ENCODE results near the gene JADE2. TPM values are rescaled to one million over a fixed set of nuclear protein-coding genes. Genes with fewer than 3 reads are reported as not detected.

Gene JADE2
- total RNA-seq, 2 experiments from 2014 or later: 32.3 to 67.0 TPM

DNA sequence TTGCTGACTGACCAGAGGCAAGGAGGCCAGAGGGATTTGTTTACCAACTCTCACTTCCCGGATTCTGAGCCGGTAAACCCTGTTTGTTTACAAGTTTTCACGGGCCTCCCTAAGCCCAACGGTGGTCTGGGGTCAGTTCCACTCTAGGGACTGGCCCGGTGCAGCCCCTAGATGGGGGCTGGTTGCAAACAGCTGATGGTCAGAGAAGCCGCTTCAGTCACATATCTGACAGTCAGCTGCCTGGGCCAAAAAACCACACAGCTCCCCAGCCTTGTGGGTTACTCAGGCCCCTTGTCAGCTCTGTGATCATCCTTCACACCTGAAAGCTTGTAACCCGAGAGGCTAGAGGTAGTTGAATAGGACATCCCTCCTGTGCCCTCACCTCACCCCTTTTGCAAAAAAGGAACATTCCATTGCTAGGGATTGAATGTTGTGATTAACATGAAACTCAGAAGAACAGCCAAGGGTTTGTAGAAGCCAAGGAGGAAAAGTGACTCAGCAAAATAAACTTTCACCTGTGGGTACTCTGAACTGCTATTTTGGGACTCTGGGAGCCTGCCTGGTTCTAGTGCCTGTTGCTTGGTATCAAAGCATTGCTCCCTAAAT, 66.8 kb downstream of the JADE2 start:
- no peaks in the 10 kb centered on the region for H3K36me3 ChIP-seq (ENCODE audit: insufficient read depth, low read length)
- no peaks in the 10 kb centered on the region for H3K9me3 ChIP-seq (ENCODE audit: low read length)
- H3K4me3 ChIP-seq (ENCODE audit: low read depth, low read length, poor library complexity, severe bottlenecking): no peak overlapping the region
- no peak overlapping the region for H3K27ac ChIP-seq (ENCODE audit: low read depth, low read length, poor library complexity, severe bottlenecking)
- H3K79me2 ChIP-seq (ENCODE audit: insufficient read depth, low read depth, low read length): no peaks in the 10 kb centered on the region
- no peaks in the 10 kb centered on the region for H3K9me2 ChIP-seq (ENCODE audit: insufficient read depth, low read length)
- peak overlapping the region; percentile 16 for H3K4me2 ChIP-seq (ENCODE audit: low read length)
- TF ChIP-seq, protein P1, sequence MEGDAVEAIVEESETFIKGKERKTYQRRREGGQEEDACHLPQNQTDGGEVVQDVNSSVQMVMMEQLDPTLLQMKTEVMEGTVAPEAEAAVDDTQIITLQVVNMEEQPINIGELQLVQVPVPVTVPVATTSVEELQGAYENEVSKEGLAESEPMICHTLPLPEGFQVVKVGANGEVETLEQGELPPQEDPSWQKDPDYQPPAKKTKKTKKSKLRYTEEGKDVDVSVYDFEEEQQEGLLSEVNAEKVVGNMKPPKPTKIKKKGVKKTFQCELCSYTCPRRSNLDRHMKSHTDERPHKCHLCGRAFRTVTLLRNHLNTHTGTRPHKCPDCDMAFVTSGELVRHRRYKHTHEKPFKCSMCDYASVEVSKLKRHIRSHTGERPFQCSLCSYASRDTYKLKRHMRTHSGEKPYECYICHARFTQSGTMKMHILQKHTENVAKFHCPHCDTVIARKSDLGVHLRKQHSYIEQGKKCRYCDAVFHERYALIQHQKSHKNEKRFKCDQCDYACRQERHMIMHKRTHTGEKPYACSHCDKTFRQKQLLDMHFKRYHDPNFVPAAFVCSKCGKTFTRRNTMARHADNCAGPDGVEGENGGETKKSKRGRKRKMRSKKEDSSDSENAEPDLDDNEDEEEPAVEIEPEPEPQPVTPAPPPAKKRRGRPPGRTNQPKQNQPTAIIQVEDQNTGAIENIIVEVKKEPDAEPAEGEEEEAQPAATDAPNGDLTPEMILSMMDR (conservative IDR thresholded peaks at IDR 0.05; ENCODE audit: low read length): no peak
- TF ChIP-seq EZH2phosphoT487 (IDR thresholded peaks at IDR 0.05; ENCODE audit: borderline replicate concordance, low read depth, low read length): no peak
- peak overlapping the region; percentile 71 for H2AFZ ChIP-seq (ENCODE audit: low read length)
- intact Hi-C loops (cut with micrococcal nuclease; ENCODE audit: unreplicated experiment): no loop called here
- peaks cover 22% of the 10 kb centered on the region for H3K4me1 ChIP-seq (ENCODE audit: insufficient read depth, low read length, poor library complexity, severe bottlenecking)
- ChIA-PET POLR2A (interaction anchor here (0.6 to 1.4 kb wide), 3 partner anchors 16 to 161 kb away, joined by 3 read pairs; no protein-coding TSS in a partner anchor), CTCF (ENCODE audit: unreplicated experiment) (no interaction called here)
- no TSS peak for BruUV-seq (replicated peaks)
- no peaks in the 10 kb centered on the region for H4K20me1 ChIP-seq (ENCODE audit: insufficient read depth, low read length)
- DNase-seq (ENCODE audit: low spot score): peak; percentile 42

DNA sequence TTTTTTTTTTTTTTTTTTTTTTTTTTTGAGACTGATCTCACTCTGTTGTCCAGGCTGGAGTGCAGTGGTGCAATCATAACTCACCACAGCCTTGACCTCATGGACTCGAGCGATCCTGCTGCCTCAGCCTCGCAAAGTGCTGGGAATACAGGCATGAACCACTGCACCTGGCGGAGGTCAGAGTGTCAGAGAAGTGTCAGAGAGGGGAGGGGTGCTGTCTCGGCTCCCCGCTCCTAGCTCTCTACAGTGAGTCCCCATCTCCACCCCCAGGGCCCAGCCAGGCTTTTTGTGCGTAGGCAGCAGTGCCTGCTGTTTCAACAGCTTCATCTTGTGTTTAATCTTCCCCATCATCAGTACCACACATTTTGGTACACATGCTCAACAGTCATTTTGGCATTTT, 68.9 kb downstream of the JADE2 start:
- DNase-seq (ENCODE audit: low spot score): no peak
- intact Hi-C loops (cut with micrococcal nuclease; ENCODE audit: unreplicated experiment): no loop called here
- Histone ChIP-seq H3K4me1 (ENCODE audit: insufficient read depth, low read length, poor library complexity, severe bottlenecking) (peaks cover 22% of the 10 kb centered on the region), H2AFZ (ENCODE audit: low read length) (peak overlapping the region; percentile 31; the same call in 1 of the 2 replicates), H3K36me3 (ENCODE audit: insufficient read depth, low read length) (no peaks in the 10 kb centered on the region), H3K9me3 (ENCODE audit: low read length) (no peaks in the 10 kb centered on the region), H3K27ac (ENCODE audit: low read depth, low read length, poor library complexity, severe bottlenecking) (no peak overlapping the region), H3K4me2 (ENCODE audit: low read length) (no peak overlapping the region), H3K4me3 (ENCODE audit: low read depth, low read length, poor library complexity, severe bottlenecking) (no peak overlapping the region), H3K9me2 (ENCODE audit: insufficient read depth, low read length) (no peaks in the 10 kb centered on the region), H4K20me1 (ENCODE audit: insufficient read depth, low read length) (no peaks in the 10 kb centered on the region), H3K79me2 (ENCODE audit: insufficient read depth, low read depth, low read length) (no peaks in the 10 kb centered on the region)
- TF ChIP-seq EZH2phosphoT487 (IDR thresholded peaks at IDR 0.05; ENCODE audit: borderline replicate concordance, low read depth, low read length): no peak
- TF ChIP-seq, protein P1 (conservative IDR thresholded peaks at IDR 0.05; ENCODE audit: low read length): no peak
- no TSS peak for BruUV-seq (replicated peaks)
- ChIA-PET CTCF (ENCODE audit: unreplicated experiment) (interaction anchor here (0.6 kb wide), 1 partner anchor 167 kb away, joined by 4 read pairs; no protein-coding TSS in a partner anchor), POLR2A (interaction anchor here (0.6 to 0.7 kb wide), 2 partner anchors 21 to 1556 kb away, joined by 3 to 5 read pairs; no protein-coding TSS in a partner anchor)

DNA sequence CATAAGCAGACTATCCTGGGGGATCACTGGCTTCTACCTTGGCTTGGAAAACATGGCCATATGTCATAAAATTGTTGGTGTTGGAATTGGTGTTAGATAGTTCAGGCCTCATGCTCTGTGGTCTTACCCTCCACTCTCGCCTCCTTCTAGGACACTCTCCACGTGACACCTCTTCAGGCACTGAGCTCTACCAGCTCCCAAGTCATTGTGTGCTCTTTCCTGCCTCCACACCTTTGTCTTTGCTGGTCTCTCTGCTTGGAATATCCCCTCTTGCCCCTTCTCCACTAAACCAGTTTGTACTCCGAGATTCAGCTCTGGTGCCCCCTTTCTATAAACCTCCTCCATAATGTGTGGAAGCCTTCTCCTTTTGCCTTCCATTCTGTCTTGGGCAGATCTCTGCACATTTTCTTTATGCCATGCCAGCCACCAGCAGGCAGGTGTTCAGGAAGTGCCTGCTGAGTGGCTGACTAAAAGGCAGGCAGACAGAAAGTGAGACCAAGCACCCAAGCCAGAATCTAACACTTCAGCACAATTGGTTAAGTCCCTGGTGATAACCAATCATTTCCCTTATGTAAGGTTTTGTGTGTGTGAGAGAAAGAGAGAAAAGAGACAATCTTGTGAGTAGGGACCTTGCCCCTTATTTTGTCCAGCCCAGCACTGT, 69.5 kb downstream of the JADE2 start:
- intact Hi-C loops (cut with micrococcal nuclease; ENCODE audit: unreplicated experiment): no loop called here
- H4K20me1 ChIP-seq (ENCODE audit: insufficient read depth, low read length): no peaks in the 10 kb centered on the region
- ChIA-PET POLR2A (interaction anchor here (1.0 kb wide), 1 partner anchor 20 kb away, joined by 4 read pairs; no protein-coding TSS in a partner anchor), CTCF (ENCODE audit: unreplicated experiment) (no interaction called here)
- H3K9me3 ChIP-seq (ENCODE audit: low read length): no peaks in the 10 kb centered on the region
- H3K4me2 ChIP-seq (ENCODE audit: low read length): peak overlapping the region; percentile 24; the same call in 1 of the 2 replicates
- peak; percentile 54 for DNase-seq (ENCODE audit: low spot score)
- H3K79me2 ChIP-seq (ENCODE audit: insufficient read depth, low read depth, low read length): no peaks in the 10 kb centered on the region
- H2AFZ ChIP-seq (ENCODE audit: low read length): peak overlapping the region; percentile 31; the same call in 1 of the 2 replicates
- H3K36me3 ChIP-seq (ENCODE audit: insufficient read depth, low read length): no peaks in the 10 kb centered on the region
- H3K9me2 ChIP-seq (ENCODE audit: insufficient read depth, low read length): no peaks in the 10 kb centered on the region
- no peak overlapping the region for H3K4me3 ChIP-seq (ENCODE audit: low read depth, low read length, poor library complexity, severe bottlenecking)
- TF ChIP-seq, protein P1 (conservative IDR thresholded peaks at IDR 0.05; ENCODE audit: low read length): no peak
- TF ChIP-seq EZH2phosphoT487 (IDR thresholded peaks at IDR 0.05; ENCODE audit: borderline replicate concordance, low read depth, low read length): no peak
- no TSS peak for BruUV-seq (replicated peaks)
- no peak overlapping the region for H3K27ac ChIP-seq (ENCODE audit: low read depth, low read length, poor library complexity, severe bottlenecking)
- peaks cover 22% of the 10 kb centered on the region for H3K4me1 ChIP-seq (ENCODE audit: insufficient read depth, low read length, poor library complexity, severe bottlenecking)

All from OCI-LY7 (cell line).